ENCODE results near the gene SFXN4. TPM values are rescaled to one million over a fixed set of nuclear protein-coding genes. Genes with fewer than 3 reads are reported as not detected.

The SFXN4 gene
- total RNA-seq, 1 donor from 2014 or later: 14.6 TPM

- DNase-seq: no peak
Measured at GRCh38 chr10:119149729-119150128, 15.8 kb downstream of the SFXN4 start.

DNA sequence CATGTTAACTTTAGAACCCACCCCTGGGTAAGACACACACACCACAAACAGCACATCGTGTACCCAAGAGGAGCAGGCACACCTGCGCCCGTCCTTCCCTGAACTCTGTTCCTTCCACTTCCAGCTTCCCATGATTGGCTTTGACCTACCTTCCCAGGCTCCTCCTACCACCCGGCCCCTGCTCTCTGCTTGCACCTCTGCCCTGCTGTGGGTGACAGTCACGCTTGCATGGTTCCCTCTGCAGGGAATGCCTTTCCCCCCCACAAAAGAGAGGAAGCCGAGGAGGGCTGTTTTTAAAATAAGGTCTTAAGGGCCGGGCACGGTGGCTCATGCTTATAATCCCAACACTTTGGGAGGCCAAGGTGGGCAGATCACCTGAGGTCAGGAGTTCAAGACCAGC lies 16.4 kb downstream of the SFXN4 start:
- peaks cover 70% of the 10 kb centered on the region for H3K36me3 ChIP-seq
- no peak for ATAC-seq
- intact Hi-C loops (cut with DNase I): no loop called here

More at GRCh38 chr10:119149729-119150128, 15.8 kb downstream of the SFXN4 start:
- H3K27ac ChIP-seq: no peak overlapping the region
- H3K27me3 ChIP-seq (ENCODE audit: low read depth): no peaks in the 10 kb centered on the region
- intact Hi-C loops (cut with DNase I): no loop called here
- TF ChIP-seq CTCF (IDR thresholded peaks at IDR 0.05): peak; percentile 6
- H3K36me3 ChIP-seq: peaks cover 76% of the 10 kb centered on the region
- H3K4me1 ChIP-seq: no peaks in the 10 kb centered on the region
- H3K4me3 ChIP-seq: no peak overlapping the region
- H3K9me3 ChIP-seq: no peaks in the 10 kb centered on the region
- ATAC-seq: peak in 1 of 2 donors; percentile 19

DNA sequence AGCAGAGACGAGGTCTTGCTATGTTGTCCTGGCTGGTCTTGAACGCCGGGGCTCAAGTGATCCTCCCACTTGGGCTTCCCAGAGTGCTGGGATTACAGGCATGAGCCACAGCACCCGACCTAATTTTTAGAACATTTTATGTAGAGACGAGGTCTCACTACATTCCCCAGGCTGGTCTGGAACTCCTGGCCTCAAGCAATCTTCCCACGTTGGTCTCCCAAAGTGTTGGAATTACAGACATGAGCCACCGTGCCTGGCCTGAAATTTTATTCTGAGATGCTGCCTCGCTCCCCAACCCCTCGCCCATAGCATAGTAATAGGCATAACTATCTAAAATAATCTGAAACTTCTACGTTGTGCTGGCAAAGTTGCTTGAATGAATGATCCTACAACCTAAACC lies 21.9 kb downstream of the SFXN4 start:
- peaks cover 32% of the 10 kb centered on the region for H3K36me3 ChIP-seq
- no peaks in the 10 kb centered on the region for H3K27me3 ChIP-seq (ENCODE audit: low read depth)
- no peak for ATAC-seq
- no peak overlapping the region for H3K4me3 ChIP-seq
- no peaks in the 10 kb centered on the region for H3K4me1 ChIP-seq
- no peak for DNase-seq
- intact Hi-C loops (cut with DNase I): no loop called here
- no peaks in the 10 kb centered on the region for H3K9me3 ChIP-seq
- TF ChIP-seq CTCF (IDR thresholded peaks at IDR 0.05): no peak
- no peak overlapping the region for H3K27ac ChIP-seq

More for the DNA sequence above, 16.4 kb downstream of the SFXN4 start:
- H3K27me3 ChIP-seq (ENCODE audit: low read depth): no peaks in the 10 kb centered on the region
- no peak for TF ChIP-seq CTCF (IDR thresholded peaks at IDR 0.05)
- H3K4me3 ChIP-seq: no peak overlapping the region
- H3K9me3 ChIP-seq: no peaks in the 10 kb centered on the region
- no peak overlapping the region for H3K27ac ChIP-seq
- no peak for DNase-seq
- H3K4me1 ChIP-seq: no peaks in the 10 kb centered on the region

DNA sequence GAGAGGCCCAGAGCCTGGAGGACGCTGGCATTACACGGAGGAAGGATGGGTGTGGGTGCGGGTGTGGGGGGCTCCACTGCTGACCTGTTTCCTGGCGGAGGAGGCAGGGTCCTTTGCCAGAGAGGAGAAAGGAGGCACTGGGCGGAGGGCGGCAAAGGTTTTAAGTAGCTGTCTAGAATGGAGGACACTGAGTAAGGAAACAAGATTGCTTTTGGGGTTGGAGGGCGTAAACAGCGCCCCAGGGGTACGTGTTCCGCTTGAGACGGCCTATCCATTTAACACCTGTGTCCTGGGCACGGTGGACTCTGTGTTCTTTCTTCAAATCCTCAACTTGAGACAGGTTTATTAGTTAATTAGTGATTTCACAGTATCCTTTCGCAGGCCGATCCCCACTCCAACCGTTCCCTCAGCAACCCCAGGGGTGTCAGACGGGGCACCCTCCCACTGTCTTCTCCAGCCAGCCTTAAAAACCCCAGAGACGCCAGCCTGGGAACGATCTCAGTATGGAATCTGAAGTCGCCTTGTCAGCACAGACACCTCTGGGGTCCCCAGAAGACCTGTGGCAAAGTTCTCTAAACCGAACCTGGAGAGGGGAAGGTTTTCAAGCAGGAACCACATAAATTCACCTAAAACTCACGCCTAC lies 24.8 kb downstream of the SFXN4 start:
- ATAC-seq (peak in 1 of 2 donors; percentile 11), DNase-seq (no peak)
- H3K4me3 ChIP-seq: no peak overlapping the region
- H3K4me1 ChIP-seq: no peaks in the 10 kb centered on the region
- intact Hi-C loops (cut with DNase I): no loop called here
- no peaks in the 10 kb centered on the region for H3K9me3 ChIP-seq
- no peaks in the 10 kb centered on the region for H3K27me3 ChIP-seq (ENCODE audit: low read depth)
- peaks cover 7% of the 10 kb centered on the region for H3K36me3 ChIP-seq
- no peak overlapping the region for H3K27ac ChIP-seq
- no peak for TF ChIP-seq CTCF (IDR thresholded peaks at IDR 0.05)

DNA sequence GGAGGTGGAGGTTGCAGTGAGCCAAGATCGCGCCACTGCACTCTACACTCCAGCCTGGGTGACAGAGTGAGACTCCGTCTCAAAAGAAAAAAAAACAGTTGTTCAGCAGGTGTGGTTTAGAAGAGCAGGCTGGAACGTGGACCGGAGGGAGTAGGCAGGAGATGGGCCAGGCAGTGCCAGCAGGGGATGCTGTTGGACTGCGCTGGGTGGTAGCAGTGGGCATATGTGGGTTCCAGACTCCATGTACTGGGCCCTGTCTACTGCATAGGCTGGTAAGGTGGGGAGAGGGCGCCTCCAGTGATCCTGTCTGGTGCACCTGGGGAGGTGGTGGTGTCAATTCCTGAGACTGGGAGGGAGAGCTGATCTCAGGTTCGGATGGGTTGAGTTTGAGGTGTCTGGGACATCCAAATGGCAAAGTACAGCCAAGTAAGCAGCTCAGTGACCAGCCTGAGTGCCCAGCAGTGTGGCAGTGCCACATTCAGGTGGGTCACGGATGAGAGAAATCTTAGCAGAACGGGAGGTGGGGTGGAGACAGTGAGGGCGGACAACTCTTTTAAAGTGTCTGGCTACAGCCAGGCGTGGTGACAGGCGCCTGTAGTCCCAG lies 25.9 kb downstream of the SFXN4 start:
- DNase-seq (peak; percentile 52), ATAC-seq (peak; percentile 66 to 74)
- Histone ChIP-seq H3K4me3 (no peak overlapping the region), H3K27ac (no peak overlapping the region), H3K36me3 (peaks cover 7% of the 10 kb centered on the region), H3K9me3 (no peaks in the 10 kb centered on the region), H3K27me3 (ENCODE audit: low read depth) (no peaks in the 10 kb centered on the region), H3K4me1 (no peaks in the 10 kb centered on the region)
- peak; percentile 50 for TF ChIP-seq CTCF (IDR thresholded peaks at IDR 0.05)
- intact Hi-C loops (cut with DNase I): no loop called here

All from lower lobe of right lung (tissue), 2 donors.